Endothelial cell (in vitro differentiated cells): ENCODE measurements around the gene VTI1A. TPM values are rescaled to one million over a fixed set of nuclear protein-coding genes. Genes with fewer than 3 reads are reported as not detected.

Experiments used
- DNase-seq: peaks from one replicate; pipeline ENCODE4 v3.0.0; 2021; ENCODE audit warnings: low spot score
- H3K27ac Mint-ChIP-seq: one replicate; pipeline ENCODE4 v1.8.0; 2021; ENCODE audit warnings: mixed read lengths, inconsistent platforms; ENCODE audit not compliant: unreplicated experiment
- H3K27me3 Mint-ChIP-seq: one replicate; pipeline ENCODE4 v1.8.0; 2021; ENCODE audit warnings: mild to moderate bottlenecking, moderate library complexity, mixed read lengths, inconsistent platforms; ENCODE audit not compliant: unreplicated experiment
- H3K36me3 Mint-ChIP-seq: one replicate; pipeline ENCODE4 v1.8.0; 2021; ENCODE audit warnings: mild to moderate bottlenecking, low read depth, mixed read lengths, inconsistent platforms; ENCODE audit not compliant: unreplicated experiment
- H3K4me1 Mint-ChIP-seq: one replicate; pipeline ENCODE4 v1.8.0; 2021; ENCODE audit warnings: mild to moderate bottlenecking, mixed read lengths, inconsistent platforms; ENCODE audit not compliant: unreplicated experiment
- H3K4me3 Mint-ChIP-seq: one replicate; pipeline ENCODE4 v1.8.0; 2021; ENCODE audit warnings: mild to moderate bottlenecking, mixed read lengths, inconsistent platforms; ENCODE audit not compliant: unreplicated experiment
- H3K9me3 Mint-ChIP-seq: one replicate; pipeline ENCODE4 v1.8.0; 2021; ENCODE audit warnings: mixed read lengths, inconsistent platforms; ENCODE audit not compliant: unreplicated experiment
- CTCF ChIP-seq: fragments of 200-600 bp; sonication (generic); IDR thresholded peaks from one replicate; pipeline ENCODE4 v1.5.0; 2021; ENCODE audit warnings: antibody characterized with exemption; ENCODE audit not compliant: unreplicated experiment
- total RNA-seq: library from RNA; stranded (reverse); fragmentation: NEBNext Ultra II Directional; extraction: Animal tissue kit (Norgen Biotek cat#: 25700); gene quantifications from one replicate; pipeline ENCODE4 v1.2.1, GENCODE V29; 2021; ENCODE audit not compliant: unreplicated experiment

VTI1A gene
- total RNA-seq, 1 donor from 2014 or later = 35.4 TPM

GRCh38 chr10:112631501-112632400, 184.7 kb downstream of the VTI1A start:
- Mint-ChIP-seq H3K4me3 (no peak overlapping the region), H3K9me3 (no peaks in the 10 kb centered on the region), H3K27me3 (no peaks in the 10 kb centered on the region), H3K4me1 (peaks cover 7% of the 10 kb centered on the region), H3K36me3 (no peaks in the 10 kb centered on the region), H3K27ac (no peak overlapping the region)
- no peak for TF ChIP-seq CTCF
- no peak for DNase-seq

GRCh38 chr10:112634096-112634830, 187.2 kb downstream of the VTI1A start:
- no peak for DNase-seq
- H3K36me3 Mint-ChIP-seq = no peaks in the 10 kb centered on the region
- H3K27ac Mint-ChIP-seq = no peak overlapping the region
- TF ChIP-seq CTCF = no peak
- no peak overlapping the region for H3K4me3 Mint-ChIP-seq
- peaks cover 7% of the 10 kb centered on the region for H3K4me1 Mint-ChIP-seq
- no peaks in the 10 kb centered on the region for H3K27me3 Mint-ChIP-seq
- H3K9me3 Mint-ChIP-seq = no peaks in the 10 kb centered on the region

- Mint-ChIP-seq H3K27ac (no peak overlapping the region), H3K36me3 (no peaks in the 10 kb centered on the region), H3K4me3 (no peak overlapping the region)
Measured at GRCh38 chr10:112637901-112638300, 190.9 kb downstream of the VTI1A start.

GRCh38 chr10:112639298-112639697, 192.3 kb downstream of the VTI1A start:
- no peak for DNase-seq
- Mint-ChIP-seq H3K27me3 (no peaks in the 10 kb centered on the region), H3K36me3 (no peaks in the 10 kb centered on the region), H3K4me1 (no peaks in the 10 kb centered on the region), H3K9me3 (no peaks in the 10 kb centered on the region), H3K27ac (no peak overlapping the region), H3K4me3 (no peak overlapping the region)
- TF ChIP-seq CTCF = no peak

More at GRCh38 chr10:112637901-112638300, 190.9 kb downstream of the VTI1A start:
- TF ChIP-seq CTCF = no peak
- DNase-seq = no peak
- H3K9me3 Mint-ChIP-seq = no peaks in the 10 kb centered on the region
- H3K4me1 Mint-ChIP-seq = peaks cover 7% of the 10 kb centered on the region
- no peaks in the 10 kb centered on the region for H3K27me3 Mint-ChIP-seq

GRCh38 chr10:112640638-112641037, 193.6 kb downstream of the VTI1A start:
- no peak for DNase-seq
- Mint-ChIP-seq H3K27me3 (no peaks in the 10 kb centered on the region), H3K9me3 (no peaks in the 10 kb centered on the region), H3K36me3 (no peaks in the 10 kb centered on the region), H3K27ac (no peak overlapping the region), H3K4me1 (no peaks in the 10 kb centered on the region), H3K4me3 (no peak overlapping the region)
- TF ChIP-seq CTCF = no peak
